IMR-90 (cell line): ENCODE measurements around the gene TMEM95.
A peak's percentile ranks its signal among the peaks of the same experiment; 100 is the strongest.

Source experiments
- BHLHE40 ChIP-seq: fragments of 150-350 bp; IDR thresholded peaks from 2 replicates; pipeline ENCODE4 v1.6.1; 2016; ENCODE audit warnings: mild to moderate bottlenecking, low read depth, low read length
- CEBPB ChIP-seq: IDR thresholded peaks from 2 replicates; pipeline ENCODE4 v1.6.1; 2012; ENCODE audit warnings: low read depth, low read length, improper control_type of control experiment
- CHD1 ChIP-seq: IDR thresholded peaks from 2 replicates; pipeline ENCODE4 v1.6.1; 2012; ENCODE audit warnings: low read depth, low read length, improper control_type of control experiment
- FOS ChIP-seq: fragments of 150-350 bp; IDR thresholded peaks from 2 replicates; pipeline ENCODE4 v1.6.1; 2016; ENCODE audit warnings: low read depth, low read length
- MAFK ChIP-seq: IDR thresholded peaks from 2 replicates; pipeline ENCODE4 v1.6.1; 2012; ENCODE audit warnings: low read depth, low read length, improper control_type of control experiment
- MAZ ChIP-seq: IDR thresholded peaks from 2 replicates; pipeline ENCODE4 v1.6.1; 2012; ENCODE audit warnings: low read depth, mild to moderate bottlenecking, low read length, improper control_type of control experiment, moderate library complexity, borderline replicate concordance
- MXI1 ChIP-seq: IDR thresholded peaks from 2 replicates; pipeline ENCODE4 v1.6.1; 2012; ENCODE audit warnings: low read depth, mild to moderate bottlenecking, low read length, moderate library complexity, borderline replicate concordance
- POLR2A ChIP-seq: IDR thresholded peaks from 2 replicates; pipeline ENCODE4 v1.6.1; 2012; ENCODE audit warnings: mild to moderate bottlenecking, low read depth, low read length
- RAD21 ChIP-seq: IDR thresholded peaks from 2 replicates; pipeline ENCODE4 v1.6.1; 2012; ENCODE audit warnings: low read length, improper control_type of control experiment
- RFX5 ChIP-seq: IDR thresholded peaks from 2 replicates; pipeline ENCODE4 v1.8.0; 2012; ENCODE audit warnings: low read depth, mild to moderate bottlenecking, low read length, moderate library complexity
- SMC3 ChIP-seq: fragments of 150-350 bp; IDR thresholded peaks from 2 replicates; pipeline ENCODE4 v1.6.1; 2016; ENCODE audit warnings: low read depth, mild to moderate bottlenecking, antibody characterized with exemption, low read length, moderate library complexity
- TF ChIP-seq, protein P1 (sequence below): conservative IDR thresholded peaks from 2 replicates; pipeline ENCODE4 v1.5.1; 2012; ENCODE audit warnings: mild to moderate bottlenecking, low read depth, low read length, improper control_type of control experiment
- TF ChIP-seq, protein P2 (sequence below): fragments of 150-350 bp; IDR thresholded peaks from 2 replicates; pipeline ENCODE4 v1.6.1; 2017; ENCODE audit warnings: mild to moderate bottlenecking, antibody characterized with exemption, low read length, low read depth
- TF ChIP-seq, protein P3 (sequence below): fragments of 150-350 bp; IDR thresholded peaks from 2 replicates; pipeline ENCODE4 v1.6.1; 2016; ENCODE audit warnings: low read depth, mild to moderate bottlenecking, low read length, moderate library complexity, borderline replicate concordance

DNA sequence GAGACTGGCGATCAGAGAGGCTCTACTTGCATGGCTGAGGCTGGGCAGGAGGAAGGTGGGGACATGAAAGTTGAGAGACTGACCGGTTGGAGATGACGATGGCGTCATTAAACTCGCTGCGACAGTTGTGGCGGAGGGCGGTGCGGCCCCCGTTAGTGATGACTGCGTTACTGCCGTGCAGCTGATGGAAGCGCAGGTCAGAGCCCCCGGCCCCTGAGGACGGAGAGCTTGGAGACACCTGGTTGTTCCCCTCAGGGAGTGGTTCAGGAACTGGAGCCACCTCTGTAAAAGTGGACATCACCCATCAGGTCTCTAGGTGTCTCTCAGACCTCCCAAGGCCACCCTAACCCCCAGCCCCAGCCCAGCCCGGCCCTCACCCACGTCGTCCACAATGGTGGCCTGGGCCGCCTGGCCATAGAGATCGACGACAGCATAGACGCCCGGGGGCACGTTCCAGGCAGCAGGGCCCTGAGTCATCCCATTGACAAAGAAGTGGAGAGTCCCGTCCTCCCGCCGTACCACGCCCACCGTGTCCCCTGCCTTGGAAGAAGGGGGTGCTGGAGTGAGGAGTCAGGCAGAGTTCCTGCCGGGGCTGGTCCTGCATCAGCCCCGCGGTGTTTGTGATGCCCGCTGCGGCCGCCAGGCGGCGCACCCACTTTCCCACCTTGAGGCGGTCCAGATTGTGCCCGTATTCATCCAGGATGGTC is 31.1 kb upstream of the TMEM95 start:
- TF ChIP-seq RAD21 (peak; percentile 67), POLR2A (no peak), RFX5 (no peak), FOS (no peak), BHLHE40 (no peak), CEBPB (no peak), MAZ (no peak), CHD1 (no peak), MXI1 (no peak), SMC3 (peak; percentile 81), MAFK (no peak)
- TF ChIP-seq, protein P1, sequence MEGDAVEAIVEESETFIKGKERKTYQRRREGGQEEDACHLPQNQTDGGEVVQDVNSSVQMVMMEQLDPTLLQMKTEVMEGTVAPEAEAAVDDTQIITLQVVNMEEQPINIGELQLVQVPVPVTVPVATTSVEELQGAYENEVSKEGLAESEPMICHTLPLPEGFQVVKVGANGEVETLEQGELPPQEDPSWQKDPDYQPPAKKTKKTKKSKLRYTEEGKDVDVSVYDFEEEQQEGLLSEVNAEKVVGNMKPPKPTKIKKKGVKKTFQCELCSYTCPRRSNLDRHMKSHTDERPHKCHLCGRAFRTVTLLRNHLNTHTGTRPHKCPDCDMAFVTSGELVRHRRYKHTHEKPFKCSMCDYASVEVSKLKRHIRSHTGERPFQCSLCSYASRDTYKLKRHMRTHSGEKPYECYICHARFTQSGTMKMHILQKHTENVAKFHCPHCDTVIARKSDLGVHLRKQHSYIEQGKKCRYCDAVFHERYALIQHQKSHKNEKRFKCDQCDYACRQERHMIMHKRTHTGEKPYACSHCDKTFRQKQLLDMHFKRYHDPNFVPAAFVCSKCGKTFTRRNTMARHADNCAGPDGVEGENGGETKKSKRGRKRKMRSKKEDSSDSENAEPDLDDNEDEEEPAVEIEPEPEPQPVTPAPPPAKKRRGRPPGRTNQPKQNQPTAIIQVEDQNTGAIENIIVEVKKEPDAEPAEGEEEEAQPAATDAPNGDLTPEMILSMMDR: peak; percentile 72
- TF ChIP-seq, protein P2, sequence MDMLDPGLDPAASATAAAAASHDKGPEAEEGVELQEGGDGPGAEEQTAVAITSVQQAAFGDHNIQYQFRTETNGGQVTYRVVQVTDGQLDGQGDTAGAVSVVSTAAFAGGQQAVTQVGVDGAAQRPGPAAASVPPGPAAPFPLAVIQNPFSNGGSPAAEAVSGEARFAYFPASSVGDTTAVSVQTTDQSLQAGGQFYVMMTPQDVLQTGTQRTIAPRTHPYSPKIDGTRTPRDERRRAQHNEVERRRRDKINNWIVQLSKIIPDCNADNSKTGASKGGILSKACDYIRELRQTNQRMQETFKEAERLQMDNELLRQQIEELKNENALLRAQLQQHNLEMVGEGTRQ: no peak
- TF ChIP-seq, protein P3, sequence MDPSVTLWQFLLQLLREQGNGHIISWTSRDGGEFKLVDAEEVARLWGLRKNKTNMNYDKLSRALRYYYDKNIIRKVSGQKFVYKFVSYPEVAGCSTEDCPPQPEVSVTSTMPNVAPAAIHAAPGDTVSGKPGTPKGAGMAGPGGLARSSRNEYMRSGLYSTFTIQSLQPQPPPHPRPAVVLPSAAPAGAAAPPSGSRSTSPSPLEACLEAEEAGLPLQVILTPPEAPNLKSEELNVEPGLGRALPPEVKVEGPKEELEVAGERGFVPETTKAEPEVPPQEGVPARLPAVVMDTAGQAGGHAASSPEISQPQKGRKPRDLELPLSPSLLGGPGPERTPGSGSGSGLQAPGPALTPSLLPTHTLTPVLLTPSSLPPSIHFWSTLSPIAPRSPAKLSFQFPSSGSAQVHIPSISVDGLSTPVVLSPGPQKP: no peak
